NCI-H187 (cell line): ENCODE results near the gene DDN.

Source experiments
- DNase-seq, 2 experiments: peaks; one replicate each; lab custom pipeline; 2025; lab: John Stamatoyannopoulos, UW

DDN gene

GRCh38 chr12:49013428-49013827 lies 14.3 kb upstream of the DDN start:
- DNase-seq = no peak

DNA sequence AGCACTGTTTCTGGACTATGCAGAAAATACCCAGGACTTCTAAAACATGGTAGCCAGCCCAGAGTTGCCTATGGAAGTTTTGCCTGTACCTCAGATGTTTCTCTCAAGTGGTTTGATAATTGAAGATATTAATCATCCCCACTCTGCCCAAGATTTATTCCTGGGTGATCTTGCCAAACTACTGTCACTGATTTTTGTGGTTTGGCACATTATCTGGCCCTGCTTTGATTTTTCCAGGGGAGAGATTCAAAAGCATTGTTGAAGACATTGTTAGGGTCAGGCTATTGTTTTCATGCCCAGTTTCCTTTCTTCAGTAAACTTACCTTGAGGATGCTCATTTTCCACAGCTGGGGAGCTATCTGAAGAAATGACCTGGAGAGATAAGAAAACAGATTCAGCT lies 13.6 kb upstream of the DDN start:
- DNase-seq = no peak

DNA sequence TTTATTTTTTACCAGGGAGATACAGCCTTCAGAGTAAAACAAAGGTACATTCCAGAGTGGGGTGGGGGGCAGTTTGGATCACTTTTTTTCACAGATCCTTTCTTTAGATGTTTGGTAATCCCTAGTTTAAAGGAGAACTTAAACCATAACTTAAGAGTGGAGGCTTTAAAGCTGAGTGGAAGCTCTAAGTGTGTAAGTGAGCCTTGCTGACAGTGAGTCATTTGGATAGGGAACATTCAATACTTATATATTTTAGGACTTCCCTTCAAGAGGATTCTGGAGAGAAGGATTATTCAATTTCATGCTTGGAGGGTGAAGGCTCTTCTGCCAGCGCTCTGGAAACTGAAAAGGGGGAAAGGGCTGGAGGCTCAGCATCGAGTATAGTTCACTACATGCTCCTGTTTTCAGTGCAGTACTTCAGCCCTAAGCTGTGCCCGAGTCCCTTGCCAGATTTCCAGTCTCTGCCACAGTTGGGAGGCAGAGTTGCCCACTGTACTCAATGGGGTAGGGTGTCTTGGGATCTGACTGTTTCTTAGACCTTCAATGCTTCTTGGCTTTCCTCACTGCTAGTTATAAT lies 11.0 kb upstream of the DDN start:
- no peak for DNase-seq

DNA sequence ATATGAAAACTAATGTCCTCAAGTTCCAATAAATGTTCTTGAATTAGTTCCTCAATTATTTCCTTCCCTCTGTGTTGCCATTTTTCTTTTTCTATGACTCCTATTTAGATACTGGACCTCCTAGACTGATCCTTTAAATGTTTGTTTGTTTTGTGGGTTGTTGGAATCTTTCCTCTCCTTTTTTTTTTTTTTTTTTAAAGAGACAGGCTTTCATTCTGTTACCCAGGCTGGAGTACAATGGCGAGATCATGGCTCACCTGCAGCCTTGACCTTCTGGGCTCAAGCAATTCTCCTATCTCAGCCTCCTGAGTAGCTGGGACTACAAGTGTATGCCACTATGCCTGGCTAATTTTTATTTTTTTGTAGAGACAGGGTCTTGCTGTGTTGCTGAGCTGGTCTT lies 9.8 kb upstream of the DDN start:
- DNase-seq = no peak

DNA sequence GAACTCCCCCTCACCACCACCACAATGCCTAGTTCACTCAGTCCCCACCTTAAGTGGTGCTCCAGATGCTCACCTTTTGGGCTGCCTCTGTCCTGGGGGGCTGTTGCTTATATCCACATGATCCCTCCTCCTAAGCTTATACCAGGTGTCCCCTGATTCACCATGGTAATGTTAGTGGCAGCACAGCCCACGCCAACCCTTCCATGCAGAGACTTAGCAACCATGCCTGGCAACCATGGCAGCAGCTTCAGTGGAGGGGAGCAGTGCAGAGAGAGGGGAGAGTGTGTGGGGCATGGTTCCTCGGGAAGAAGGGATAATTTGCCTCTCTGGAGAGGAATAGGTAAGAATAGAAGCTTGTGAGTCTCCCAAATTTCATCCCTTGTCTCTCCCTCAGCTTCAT lies 1.2 kb upstream of the DDN start:
- no peak for DNase-seq

- DNase-seq = no peak
Measured at GRCh38 chr12:48998497-48999353, 450 bp downstream of the DDN start.

DNA sequence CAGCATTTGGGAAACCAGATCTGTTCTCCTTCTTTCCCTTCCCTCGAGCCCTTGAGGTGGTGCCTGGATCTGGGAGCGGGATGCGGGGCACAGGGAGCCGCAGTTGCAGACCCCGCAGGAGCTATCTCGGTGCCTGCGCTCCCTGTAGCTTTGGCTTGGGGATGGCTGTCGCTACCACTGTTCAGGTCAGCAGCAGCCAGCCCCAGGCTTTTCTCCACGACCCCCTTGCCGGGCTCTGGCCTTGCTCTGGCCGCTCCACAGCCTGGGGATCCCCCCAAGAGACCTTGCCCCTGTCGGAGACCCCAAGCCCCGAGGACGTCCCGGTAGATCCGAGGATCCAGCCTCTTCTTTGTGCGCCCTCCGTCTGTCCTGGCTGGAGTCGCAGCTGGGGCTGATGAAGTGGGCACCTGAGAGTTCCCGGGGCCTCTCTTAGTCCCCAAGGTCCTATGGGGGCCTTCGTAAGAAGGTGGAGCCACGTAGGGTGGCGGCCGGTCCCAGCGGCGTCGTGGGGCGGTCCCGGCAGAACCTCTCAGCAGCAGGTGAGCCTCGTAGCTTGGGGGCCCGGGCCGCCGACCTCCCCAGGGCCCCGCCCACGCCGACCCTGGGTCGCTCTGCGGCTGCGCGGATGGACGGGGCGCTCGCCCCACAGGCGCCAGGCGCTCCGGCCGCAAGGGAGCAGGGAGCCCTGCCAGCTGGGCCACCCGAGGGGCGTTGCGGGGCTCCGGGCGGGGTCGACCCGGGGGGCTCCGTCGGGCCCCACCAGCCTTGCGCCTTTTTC lies 1.3 kb downstream of the DDN start:
- no peak for DNase-seq

- peak; percentile 44 to 47 for DNase-seq
Measured at GRCh38 chr12:48996794-48997718, 2.1 kb downstream of the DDN start.

DNA sequence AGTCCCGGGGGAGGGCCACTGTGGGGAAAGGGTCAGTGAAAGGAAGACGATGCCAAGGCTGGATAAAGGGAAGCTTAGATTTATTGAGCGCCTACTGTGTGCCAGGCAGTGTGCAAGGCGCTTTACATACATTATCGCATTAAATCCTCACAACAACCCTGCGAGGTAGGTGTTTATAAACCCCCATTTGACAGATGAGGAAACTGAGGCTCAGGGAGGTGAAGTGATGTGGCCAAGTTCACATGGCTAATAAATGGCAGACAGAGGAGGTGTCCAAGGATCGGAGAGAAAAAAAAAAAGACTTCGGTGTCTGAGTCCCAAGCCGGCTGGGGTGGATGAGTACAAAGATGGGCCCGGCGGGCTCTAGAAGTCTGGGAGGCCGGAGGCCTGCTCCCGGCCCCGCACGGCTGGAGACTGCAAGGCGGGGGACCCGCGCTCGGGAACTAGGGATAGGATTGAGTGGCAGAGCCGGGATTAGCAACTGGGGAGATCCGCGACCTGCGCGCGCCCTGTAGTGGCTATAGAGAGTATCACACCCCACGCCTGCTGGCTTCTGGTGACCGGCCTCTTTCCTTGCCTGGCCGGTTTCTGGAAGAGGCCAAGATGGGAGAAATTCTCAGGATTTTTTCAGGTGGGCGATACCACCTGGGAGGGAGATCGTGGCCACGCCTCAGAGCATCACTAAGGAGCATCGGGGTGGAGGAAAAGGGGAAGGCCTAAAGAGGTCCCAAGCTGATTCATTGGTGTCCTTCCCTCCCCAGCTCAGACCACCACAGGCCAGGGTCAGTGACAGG lies 3.9 kb downstream of the DDN start:
- peak; percentile 56 to 69 for DNase-seq

GRCh38 chr12:48994224-48995085 lies 4.7 kb downstream of the DDN start:
- DNase-seq = no peak

- DNase-seq = no peak
Measured at GRCh38 chr12:48993787-48994186, 5.4 kb downstream of the DDN start.

GRCh38 chr12:48991247-48992050 lies 7.7 kb downstream of the DDN start:
- no peak for DNase-seq

DNA sequence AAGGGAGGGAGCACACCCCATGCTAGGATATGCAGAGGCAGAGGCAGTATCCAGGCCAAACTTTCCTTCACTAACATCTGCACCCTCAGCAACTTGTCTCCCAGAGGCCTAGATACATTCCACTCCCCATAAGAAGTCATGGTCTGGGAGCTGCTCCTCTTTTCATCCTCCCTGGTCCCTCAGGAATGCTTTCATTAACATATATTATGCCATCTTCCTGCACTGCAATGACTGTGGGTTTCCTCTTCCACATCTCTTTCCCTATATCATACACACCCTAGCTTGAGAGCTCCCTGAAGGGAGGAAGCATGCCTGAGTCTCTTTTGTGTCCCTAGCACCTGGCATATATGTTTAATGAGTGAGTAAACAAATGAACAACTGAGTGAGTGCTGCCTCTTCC lies 8.6 kb downstream of the DDN start:
- no peak for DNase-seq

DNA sequence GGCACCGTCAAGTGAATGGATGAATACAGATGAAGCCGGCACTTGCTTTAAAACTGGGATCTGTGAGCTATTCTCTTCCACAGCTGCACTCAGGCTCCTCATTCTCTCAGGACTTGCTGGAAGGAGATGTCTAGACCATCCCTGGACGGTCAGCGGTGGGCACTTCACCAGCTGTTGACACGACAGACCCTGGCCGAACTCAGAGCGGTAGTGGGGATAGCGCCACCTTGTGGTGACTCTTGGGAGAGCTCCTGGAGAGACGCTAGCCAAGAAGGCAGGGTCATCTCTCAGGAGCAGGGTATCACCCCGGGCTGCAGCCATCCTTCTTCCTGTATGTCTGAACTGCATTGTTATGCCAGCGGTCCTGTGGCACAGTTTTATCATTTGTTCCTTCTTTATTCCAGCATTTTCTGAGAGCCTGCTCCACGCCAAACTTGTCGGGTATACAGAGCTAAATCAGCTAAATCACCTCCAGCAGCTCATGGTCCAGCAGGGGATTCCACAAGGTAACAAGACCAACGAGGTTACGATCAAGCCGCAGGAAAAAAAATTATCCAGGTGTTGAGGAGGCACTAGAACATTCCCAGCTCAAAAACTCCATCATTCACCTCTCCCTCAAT lies 11.0 kb downstream of the DDN start:
- DNase-seq = peak; percentile 13 to 16

- DNase-seq = no peak
Measured at GRCh38 chr12:48986720-48987291, 12.4 kb downstream of the DDN start.

GRCh38 chr12:48985901-48986300 lies 13.3 kb downstream of the DDN start:
- DNase-seq = no peak

DNA sequence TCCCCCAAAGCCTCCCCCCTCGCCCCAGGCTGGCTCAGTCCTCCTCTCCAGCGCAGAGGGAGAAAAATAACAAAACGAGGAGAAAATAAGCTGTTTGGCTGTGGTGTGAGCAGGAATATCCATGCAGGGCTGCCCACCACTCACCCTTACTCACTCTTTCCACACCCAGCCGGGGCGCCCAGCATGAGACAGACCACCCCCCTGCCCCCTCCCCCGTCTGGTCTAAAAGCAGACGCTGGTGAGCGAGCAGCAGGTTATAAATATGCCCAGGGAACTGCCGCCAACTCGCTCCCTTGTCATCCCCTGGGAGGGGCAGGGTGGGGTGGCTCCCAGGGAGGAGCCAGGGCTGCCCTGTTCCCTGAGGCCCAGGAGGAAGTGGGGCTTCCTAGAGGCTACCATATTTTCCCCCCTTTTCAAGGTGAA lies 13.7 kb downstream of the DDN start:
- DNase-seq = no peak

DNA sequence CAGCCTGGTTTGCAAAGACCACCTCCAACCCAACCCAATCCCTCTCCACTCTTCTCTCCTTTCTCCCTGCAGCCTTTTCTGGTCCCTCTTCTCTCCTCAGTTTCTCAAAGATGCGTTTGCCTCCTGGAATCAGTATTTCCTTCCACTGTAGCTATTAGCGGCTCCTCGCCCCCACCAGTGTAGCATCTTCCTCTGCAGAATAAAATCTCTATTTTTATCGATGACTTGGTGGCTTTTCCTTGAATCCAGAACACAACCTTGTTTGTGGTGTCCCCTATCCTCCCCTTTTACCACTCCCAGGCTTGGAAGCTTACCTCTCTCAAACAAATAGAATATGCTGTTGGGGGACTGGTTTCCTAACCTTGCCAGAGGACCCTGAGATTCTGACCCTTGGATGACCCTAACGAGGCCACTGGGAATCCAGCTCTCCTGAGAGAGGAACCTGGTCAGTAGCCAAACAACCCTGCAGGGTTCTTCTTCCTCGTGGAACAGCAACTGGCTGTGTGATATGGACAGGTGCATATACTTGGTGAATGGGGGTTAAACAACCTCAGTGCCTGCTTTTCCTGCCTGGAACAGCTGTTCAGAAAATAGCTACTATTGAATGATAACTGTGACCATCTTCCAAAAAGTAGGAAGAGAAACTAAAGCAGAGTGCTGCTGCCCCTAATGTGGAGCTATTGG lies 16.6 kb downstream of the DDN start:
- DNase-seq = no peak
